Stomach smooth muscle (tissue), 2 donors: ENCODE results near the gene RBM5.
A peak's percentile ranks its signal among the peaks of the same experiment; 100 is the strongest.

ENCODE experiments used
- H3K27ac ChIP-seq: one replicate; pipeline ENCODE4 v1.7.0; 2013; ENCODE audit warnings: mild to moderate bottlenecking, low read length, inconsistent platforms
- H3K27me3 ChIP-seq, 2 donors: one replicate each; pipeline ENCODE4 v1.7.0; 2013; ENCODE audit warnings: low read length in 2 of 2; ENCODE audit not compliant: insufficient read depth in 2 of 2, control insufficient read depth in 1 of 2
- H3K36me3 ChIP-seq, 2 donors: one replicate each; pipeline ENCODE4 v1.7.0; 2013; ENCODE audit warnings: low read length in 2 of 2; ENCODE audit not compliant: control insufficient read depth in 2 of 2, insufficient read depth in 2 of 2
- H3K4me1 ChIP-seq: one replicate; pipeline ENCODE4 v1.7.0; 2013; ENCODE audit warnings: low read length; ENCODE audit not compliant: control insufficient read depth, insufficient read depth
- H3K4me3 ChIP-seq, 2 donors: one replicate each; pipeline ENCODE4 v1.7.0; 2013; ENCODE audit warnings: low read length in 2 of 2
- H3K9ac ChIP-seq, 2 donors: one replicate each; pipeline ENCODE4 v1.7.0; 2013; ENCODE audit warnings: low read length in 2 of 2, mild to moderate bottlenecking in 1 of 2
- H3K9me3 ChIP-seq, 2 donors: one replicate each; pipeline ENCODE4 v1.7.0; 2013; ENCODE audit warnings: low read length in 2 of 2; ENCODE audit not compliant: control insufficient read depth in 2 of 2
- donor health status: healthy.
- donor health status: Pancreatic carcinoma.

The RBM5 gene

GRCh38 chr3:50121072-50122032 is 32.6 kb downstream of the RBM5 start:
- Histone ChIP-seq H3K9me3 (no peaks in the 10 kb centered on the region), H3K9ac (no peak overlapping the region), H3K27ac (no peak overlapping the region), H3K4me1 (peaks cover 19% of the 10 kb centered on the region), H3K4me3 (no peak overlapping the region), H3K27me3 (no peaks in the 10 kb centered on the region), H3K36me3 (peaks cover 28 to 39% of the 10 kb centered on the region in 2 donors)

- no peaks in the 10 kb centered on the region for H3K27me3 ChIP-seq
- no peak overlapping the region for H3K27ac ChIP-seq
- H3K4me3 ChIP-seq, result no peak overlapping the region
- no peaks in the 10 kb centered on the region for H3K9me3 ChIP-seq
- peaks cover 26% of the 10 kb centered on the region for H3K4me1 ChIP-seq
- peak overlapping the region in 1 of 2 donors; percentile 21 for H3K9ac ChIP-seq
- peaks cover 20 to 32% of the 10 kb centered on the region in 2 donors for H3K36me3 ChIP-seq
Observed at GRCh38 chr3:50122071-50122470, 33.4 kb downstream of the RBM5 start.

DNA sequence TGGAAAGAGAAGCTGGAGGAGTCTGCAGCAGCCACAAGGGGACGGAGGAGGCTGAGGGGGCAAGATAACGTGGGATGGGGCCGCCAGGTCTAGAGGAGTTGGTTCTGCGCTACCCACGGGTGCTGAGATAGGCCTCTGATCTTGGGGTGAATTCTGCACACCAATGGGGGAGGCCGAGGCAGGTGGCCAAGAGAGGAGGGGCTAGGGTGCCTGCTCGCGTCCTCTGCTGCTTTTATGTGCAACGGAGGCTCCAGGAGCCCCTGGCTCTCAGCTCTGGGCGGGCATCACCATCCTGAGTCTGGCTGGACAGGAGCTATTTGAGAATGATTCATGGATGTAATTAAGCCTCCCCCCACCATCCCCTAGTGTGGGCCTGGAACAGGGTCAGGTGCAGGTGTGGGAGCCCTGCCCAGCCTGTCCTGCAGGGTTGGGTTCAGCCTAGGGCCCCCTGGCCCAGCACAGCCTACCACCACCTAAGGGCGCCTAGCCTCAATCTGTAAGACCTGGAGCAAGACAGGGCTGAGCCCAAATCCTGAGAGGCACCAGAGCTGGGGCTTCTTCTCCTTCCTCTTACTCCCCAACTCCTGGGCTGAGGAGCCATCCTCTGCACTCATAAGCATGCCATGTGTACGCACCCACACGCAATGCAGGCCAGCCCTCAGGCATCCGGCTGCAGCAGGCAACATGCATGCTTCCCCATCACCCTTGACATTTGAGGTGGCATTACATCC is 34.1 kb downstream of the RBM5 start:
- Histone ChIP-seq H3K27me3 (no peaks in the 10 kb centered on the region), H3K9me3 (no peaks in the 10 kb centered on the region), H3K4me3 (no peak overlapping the region), H3K9ac (no peak overlapping the region), H3K27ac (no peak overlapping the region), H3K4me1 (peaks cover 31% of the 10 kb centered on the region), H3K36me3 (peaks cover 14 to 26% of the 10 kb centered on the region in 2 donors)

GRCh38 chr3:50123394-50124051 is 34.8 kb downstream of the RBM5 start:
- H3K27me3 ChIP-seq, result no peaks in the 10 kb centered on the region
- no peaks in the 10 kb centered on the region for H3K9me3 ChIP-seq
- peaks cover 31% of the 10 kb centered on the region for H3K4me1 ChIP-seq
- H3K4me3 ChIP-seq, result no peak overlapping the region
- no peak overlapping the region for H3K27ac ChIP-seq
- H3K36me3 ChIP-seq, result peaks cover 7 to 19% of the 10 kb centered on the region in 2 donors
- H3K9ac ChIP-seq, result no peak overlapping the region

- Histone ChIP-seq H3K27me3 (no peaks in the 10 kb centered on the region), H3K4me1 (peaks cover 31% of the 10 kb centered on the region), H3K36me3 (peaks cover 5 to 16% of the 10 kb centered on the region in 2 donors), H3K9ac (no peak overlapping the region), H3K4me3 (no peak overlapping the region), H3K9me3 (no peaks in the 10 kb centered on the region), H3K27ac (no peak overlapping the region)
Observed at GRCh38 chr3:50124052-50124799, 35.5 kb downstream of the RBM5 start.

DNA sequence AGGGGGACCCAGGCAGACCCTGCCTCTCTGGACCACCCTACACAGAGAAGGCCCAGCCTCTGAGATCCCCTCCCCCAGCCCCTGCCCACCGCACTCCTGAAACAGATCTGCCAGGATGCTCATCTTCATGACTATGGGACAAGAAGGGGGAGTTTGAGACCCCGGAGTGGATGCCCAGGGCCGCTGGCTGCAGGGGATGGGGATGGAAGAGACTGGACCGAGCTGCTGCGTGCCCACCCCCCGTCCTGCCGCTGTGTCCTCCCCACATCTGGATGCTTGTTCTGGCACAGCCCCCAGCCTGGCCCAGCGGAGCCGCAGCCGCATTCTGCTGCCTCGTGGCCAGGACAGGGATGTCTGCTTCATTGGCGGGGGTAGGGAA is 36.1 kb downstream of the RBM5 start:
- Histone ChIP-seq H3K4me3 (no peak overlapping the region), H3K27me3 (no peaks in the 10 kb centered on the region), H3K27ac (no peak overlapping the region), H3K36me3 (peaks cover 3 to 14% of the 10 kb centered on the region in 2 donors), H3K4me1 (peaks cover 31% of the 10 kb centered on the region), H3K9ac (no peak overlapping the region), H3K9me3 (no peaks in the 10 kb centered on the region)

GRCh38 chr3:50125541-50126286 is 37.0 kb downstream of the RBM5 start:
- H3K4me1 ChIP-seq, result peaks cover 31% of the 10 kb centered on the region
- no peaks in the 10 kb centered on the region for H3K9me3 ChIP-seq
- H3K27ac ChIP-seq, result no peak overlapping the region
- peak overlapping the region in 1 of 2 donors; percentile 13 for H3K9ac ChIP-seq
- H3K27me3 ChIP-seq, result no peaks in the 10 kb centered on the region
- peaks cover 0 to 5% of the 10 kb centered on the region in 2 donors for H3K36me3 ChIP-seq
- H3K4me3 ChIP-seq, result no peak overlapping the region

DNA sequence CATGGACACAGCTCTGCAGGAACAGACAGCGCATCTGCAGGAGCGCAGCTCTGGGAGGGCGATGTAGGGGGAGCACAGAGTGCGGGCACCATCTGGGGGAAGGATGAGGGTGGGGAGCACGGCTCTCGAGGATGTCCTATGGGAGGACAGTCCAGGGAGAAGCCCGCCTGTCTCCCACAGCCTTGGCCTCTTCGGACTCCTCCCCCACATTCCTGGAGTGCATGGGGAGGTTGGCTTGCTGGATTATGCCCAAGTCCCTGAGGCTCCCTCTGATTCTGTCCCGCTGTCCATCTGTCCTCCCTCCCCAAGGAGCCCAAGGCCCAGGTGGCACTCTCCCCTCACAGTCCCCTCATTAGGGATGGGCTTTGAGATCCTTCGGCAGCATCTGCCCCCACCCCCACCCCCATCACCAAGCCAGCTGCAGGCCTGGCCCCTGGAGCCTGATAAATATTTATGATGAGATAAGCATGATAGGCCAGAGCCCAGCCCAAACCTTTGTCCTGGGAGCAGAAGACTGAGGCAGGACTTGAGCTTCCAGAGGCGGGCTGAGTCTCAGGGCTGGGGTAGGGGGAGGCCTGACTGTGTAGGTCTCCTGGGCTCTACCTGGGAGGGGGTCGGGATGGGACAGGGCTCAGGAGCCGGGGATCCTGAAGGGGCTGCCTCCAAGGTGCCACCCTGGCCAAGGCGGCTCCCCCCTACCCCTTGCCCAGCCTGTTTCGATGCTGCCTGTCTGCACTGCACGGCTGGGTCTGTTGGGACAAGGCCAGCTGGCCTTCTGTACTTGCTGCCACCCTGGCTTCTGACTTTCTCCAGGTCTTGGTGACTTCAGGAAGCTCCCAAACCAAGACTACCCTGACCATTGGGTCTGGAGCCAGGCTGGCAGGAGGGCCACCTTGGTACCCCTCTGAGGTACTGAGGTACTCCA is 37.8 kb downstream of the RBM5 start:
- H3K9me3 ChIP-seq, result no peaks in the 10 kb centered on the region
- no peaks in the 10 kb centered on the region for H3K27me3 ChIP-seq
- H3K36me3 ChIP-seq, result no peaks in the 10 kb centered on the region
- H3K4me3 ChIP-seq, result no peak overlapping the region
- no peak overlapping the region for H3K27ac ChIP-seq
- H3K4me1 ChIP-seq, result peaks cover 31% of the 10 kb centered on the region
- peak overlapping the region in 1 of 2 donors; percentile 13 for H3K9ac ChIP-seq

DNA sequence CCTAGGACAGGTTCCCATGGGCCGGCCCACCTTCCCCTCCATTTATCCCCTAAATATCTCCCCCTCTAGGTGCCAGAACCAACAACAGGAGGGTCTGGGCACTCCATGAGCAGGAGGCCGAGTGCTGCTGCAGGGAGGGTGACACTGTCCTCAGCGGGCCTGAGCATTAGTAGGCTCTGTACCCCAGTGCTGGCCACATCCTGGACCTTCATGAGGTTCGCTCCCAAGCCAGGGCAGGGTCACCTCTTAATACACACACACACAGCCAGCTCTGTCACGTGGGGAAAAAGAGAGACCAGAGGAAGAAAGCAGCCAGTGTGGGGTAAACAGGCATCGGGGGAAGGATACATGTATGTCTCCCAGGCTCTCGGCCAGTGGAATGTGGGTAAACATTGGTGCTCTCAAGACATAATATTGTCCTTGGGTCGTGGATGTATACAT is 38.6 kb downstream of the RBM5 start:
- H3K9ac ChIP-seq, result no peak overlapping the region

More for the DNA sequence above, 38.6 kb downstream of the RBM5 start:
- no peaks in the 10 kb centered on the region for H3K27me3 ChIP-seq
- H3K36me3 ChIP-seq, result no peaks in the 10 kb centered on the region
- H3K4me1 ChIP-seq, result peaks cover 31% of the 10 kb centered on the region
- no peak overlapping the region for H3K27ac ChIP-seq
- no peaks in the 10 kb centered on the region for H3K9me3 ChIP-seq
- no peak overlapping the region for H3K4me3 ChIP-seq
